Measurements from ENCODE around the gene PLS3. TPM values are rescaled to one million over a fixed set of nuclear protein-coding genes. Genes with fewer than 3 reads are reported as not detected.

Gene PLS3
- total and polyA plus RNA-seq, 2 of the 13 experiments (the other 11 are each of a cell fraction or from before 2014, with no cell fraction given) = 55.7 to 99.9 TPM

DNA sequence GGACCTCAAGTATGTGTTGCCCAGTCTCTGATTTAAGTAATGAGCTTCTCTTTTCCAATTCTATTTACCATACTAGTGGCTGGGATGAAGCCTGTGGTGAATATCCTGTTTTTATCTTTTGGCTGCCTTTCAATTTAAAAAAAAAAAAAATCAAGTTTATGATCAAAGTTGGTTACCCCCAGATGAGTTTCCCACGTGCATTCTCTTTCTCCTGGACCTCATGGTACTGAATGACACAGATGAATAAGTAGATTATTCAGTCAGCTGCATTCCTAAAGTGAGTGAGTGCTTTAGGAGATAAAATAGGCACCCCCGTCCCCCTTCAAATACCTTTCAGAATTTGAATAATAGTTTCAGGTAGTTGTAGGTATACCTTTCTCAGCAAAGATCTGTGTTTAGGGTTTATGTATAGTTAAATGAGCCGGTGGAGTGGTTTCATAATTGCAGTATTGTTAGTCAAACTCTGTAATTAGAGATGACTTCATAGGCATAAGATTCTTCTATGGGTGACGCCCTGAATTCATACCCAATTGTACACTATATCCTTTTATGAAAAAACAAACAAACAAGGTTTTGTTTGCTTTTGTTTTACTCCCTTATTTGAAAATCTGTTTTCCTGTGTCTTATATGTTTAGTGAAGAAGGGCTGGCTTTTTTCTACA is 41.9 kb downstream of the PLS3 start:
- no peaks in the 10 kb centered on the region for H3K4me1 ChIP-seq (ENCODE audit: insufficient read depth, low read length)
- no peak overlapping the region for H3K27ac ChIP-seq (ENCODE audit: extremely low read length, insufficient read depth, low read length)
- no peak overlapping the region for H3K9ac ChIP-seq (ENCODE audit: insufficient read depth, low read depth, low read length)
- ChIA-PET POLR2A (no interaction called here), CTCF (ENCODE audit: low intra/inter-chr PET ratio, low total read pairs) (no interaction called here)
- peaks cover 9% of the 10 kb centered on the region for H3K79me2 ChIP-seq (ENCODE audit: insufficient read depth, low read length)
- H3K27me3 ChIP-seq (ENCODE audit: control insufficient read depth in 1 of 2, insufficient read depth in 2 of 2, low read length in 2 of 2) = no peaks in the 10 kb centered on the region
- BruUV-seq (replicated peaks) = no TSS peak
- TF ChIP-seq TCF12 (IDR thresholded peaks at IDR 0.05) (no peak), TCF12 (CRISPR knock-in tag; IDR thresholded peaks at IDR 0.05) (no peak), TBX3 (IDR thresholded peaks at IDR 0.05; ENCODE audit: borderline replicate concordance) (no peak)
- 0 out of 5 replicates have a peak, but pooled peaks cover 0 to 1% of the 10 kb centered on the region in 2 experiments for H3K36me3 ChIP-seq (replicated peaks in 1 of 2; ENCODE audit: control insufficient read depth in 1 of 2, insufficient read depth in 2 of 2, low read length in 2 of 2)
- no peak for DNase-seq (ENCODE audit: low spot score)
- in situ Hi-C loops (cut with HindIII; ENCODE audit: extremely low pct_ligation_motif_present, low pct_unique_long_range_greater_than_20kb) (no loop called here), intact Hi-C loops (cut with micrococcal nuclease; ENCODE audit: unreplicated experiment) (no loop called here)
- WGBS (ENCODE audit: low lambda C conversion rate) = 98% methylated on average over 4 of the region's 4 CpGs
- no peaks in the 10 kb centered on the region for H4K20me1 ChIP-seq (ENCODE audit: insufficient read depth, low read length)
- FAIRE-seq = no peak
- H3K4me3 ChIP-seq (replicated peaks in 1 of 3; ENCODE audit: insufficient read depth in 1 of 3, low read depth in 2 of 3, low read length in 3 of 3) = no peak overlapping the region
- no peak for ATAC-seq
- no peaks in the 10 kb centered on the region for H3K9me3 ChIP-seq (ENCODE audit: low read length)
- H3K4me2 ChIP-seq (ENCODE audit: low read depth, low read length) = no peak overlapping the region
- no peak overlapping the region for H2AFZ ChIP-seq (ENCODE audit: low read length)

DNA sequence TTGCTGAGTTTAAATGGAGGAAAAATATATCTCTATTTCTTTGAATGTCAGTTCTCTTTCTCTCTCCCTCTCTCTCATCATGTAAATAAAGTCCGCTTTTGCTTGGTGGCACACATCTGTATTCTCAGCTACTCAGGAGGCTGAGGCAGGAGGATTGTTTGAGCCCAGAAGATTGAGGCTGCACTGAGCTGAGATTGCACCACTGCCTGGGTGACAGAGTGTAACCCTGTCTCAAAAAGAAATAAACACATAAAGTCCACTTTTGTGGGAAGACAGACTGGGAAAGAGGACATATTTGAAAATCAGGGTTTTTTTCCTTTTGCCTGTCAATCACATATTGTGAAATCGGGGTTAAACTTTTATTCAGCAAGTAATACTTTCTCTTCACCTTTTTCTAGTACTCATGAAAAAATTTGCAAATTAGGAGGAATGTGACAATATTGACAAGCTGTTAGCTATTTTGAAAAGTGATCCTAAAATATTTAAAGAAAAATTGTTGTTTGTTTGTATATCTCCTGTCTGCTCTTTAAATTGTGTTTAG is 42.6 kb downstream of the PLS3 start:
- no peak overlapping the region for H3K4me2 ChIP-seq (ENCODE audit: low read depth, low read length)
- intact Hi-C loops (cut with micrococcal nuclease; ENCODE audit: unreplicated experiment) = no loop called here
- FAIRE-seq (no peak), ATAC-seq (no peak), DNase-seq (ENCODE audit: low spot score) (no peak)
- WGBS (ENCODE audit: low lambda C conversion rate) = 98% methylated on average over 2 of the region's 2 CpGs
- H3K4me3 ChIP-seq (replicated peaks in 1 of 3; ENCODE audit: insufficient read depth in 1 of 3, low read depth in 2 of 3, low read length in 3 of 3) = no peak overlapping the region
- peaks cover 5% of the 10 kb centered on the region for H3K79me2 ChIP-seq (ENCODE audit: insufficient read depth, low read length)
- POLR2A ChIA-PET = no interaction called here
- TF ChIP-seq ZNF3 (CRISPR knock-in tag; IDR thresholded peaks at IDR 0.05) (no peak), ZNF816 (CRISPR knock-in tag; IDR thresholded peaks at IDR 0.05; ENCODE audit: borderline replicate concordance) (no peak), ZMYM4 (CRISPR knock-in tag; IDR thresholded peaks at IDR 0.05) (no peak), KLF9 (CRISPR knock-in tag; IDR thresholded peaks at IDR 0.05; ENCODE audit: low read depth) (no peak)
- TF ChIP-seq, protein P1, sequence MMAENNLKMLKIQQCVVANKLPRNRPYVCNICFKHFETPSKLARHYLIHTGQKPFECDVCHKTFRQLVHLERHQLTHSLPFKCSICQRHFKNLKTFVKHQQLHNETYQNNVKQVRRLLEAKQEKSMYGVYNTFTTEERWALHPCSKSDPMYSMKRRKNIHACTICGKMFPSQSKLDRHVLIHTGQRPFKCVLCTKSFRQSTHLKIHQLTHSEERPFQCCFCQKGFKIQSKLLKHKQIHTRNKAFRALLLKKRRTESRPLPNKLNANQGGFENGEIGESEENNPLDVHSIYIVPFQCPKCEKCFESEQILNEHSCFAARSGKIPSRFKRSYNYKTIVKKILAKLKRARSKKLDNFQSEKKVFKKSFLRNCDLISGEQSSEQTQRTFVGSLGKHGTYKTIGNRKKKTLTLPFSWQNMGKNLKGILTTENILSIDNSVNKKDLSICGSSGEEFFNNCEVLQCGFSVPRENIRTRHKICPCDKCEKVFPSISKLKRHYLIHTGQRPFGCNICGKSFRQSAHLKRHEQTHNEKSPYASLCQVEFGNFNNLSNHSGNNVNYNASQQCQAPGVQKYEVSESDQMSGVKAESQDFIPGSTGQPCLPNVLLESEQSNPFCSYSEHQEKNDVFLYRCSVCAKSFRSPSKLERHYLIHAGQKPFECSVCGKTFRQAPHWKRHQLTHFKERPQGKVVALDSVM (CRISPR knock-in tag; IDR thresholded peaks at IDR 0.05) = peak; percentile 65; the same call in 1 of the 2 replicates
- H3K27me3 ChIP-seq (ENCODE audit: control insufficient read depth in 1 of 2, insufficient read depth in 2 of 2, low read length in 2 of 2) = no peaks in the 10 kb centered on the region
- no peak overlapping the region for H3K27ac ChIP-seq (ENCODE audit: extremely low read length, insufficient read depth, low read length)
- no peaks in the 10 kb centered on the region for H3K4me1 ChIP-seq (ENCODE audit: insufficient read depth, low read length)
- CTCF ChIA-PET (ENCODE audit: low intra/inter-chr PET ratio, low total read pairs) = no interaction called here
- H3K9me3 ChIP-seq (ENCODE audit: low read length) = no peaks in the 10 kb centered on the region
- in situ Hi-C loops (cut with HindIII; ENCODE audit: extremely low pct_ligation_motif_present, low pct_unique_long_range_greater_than_20kb) = no loop called here
- no peak overlapping the region for H3K9ac ChIP-seq (ENCODE audit: insufficient read depth, low read depth, low read length)
- BruUV-seq (replicated peaks) = no TSS peak
- no peak overlapping the region for H2AFZ ChIP-seq (ENCODE audit: low read length)
- 0 out of 5 replicates have a peak, but pooled peaks cover 0 to 1% of the 10 kb centered on the region in 2 experiments for H3K36me3 ChIP-seq (replicated peaks in 1 of 2; ENCODE audit: control insufficient read depth in 1 of 2, insufficient read depth in 2 of 2, low read length in 2 of 2)
- no peaks in the 10 kb centered on the region for H4K20me1 ChIP-seq (ENCODE audit: insufficient read depth, low read length)
